ENCODE measurements around the gene LRGUK.

The LRGUK gene

GRCh38 chr7:134129856-134130523 lies 2.9 kb downstream of the LRGUK start:
- no peak for DNase-seq

- no peak for DNase-seq
Measured at GRCh38 chr7:134134004-134134403, 6.9 kb downstream of the LRGUK start.

GRCh38 chr7:134140889-134141867 lies 14.0 kb downstream of the LRGUK start:
- DNase-seq: peak; percentile 34 to 71 (median 70)

- no peak for DNase-seq
Measured at GRCh38 chr7:134141868-134142264, 14.7 kb downstream of the LRGUK start.

- no peak for DNase-seq
Measured at GRCh38 chr7:134153493-134154136, 26.5 kb downstream of the LRGUK start.

GRCh38 chr7:134154581-134155130 lies 27.5 kb downstream of the LRGUK start:
- no peak for DNase-seq

- no peak for DNase-seq
Measured at GRCh38 chr7:134155206-134155605, 28.1 kb downstream of the LRGUK start.

GRCh38 chr7:134155871-134156270 lies 28.7 kb downstream of the LRGUK start:
- DNase-seq: peak; percentile 16 to 81 (median 56)

- DNase-seq: no peak
Measured at GRCh38 chr7:134165252-134165651, 38.1 kb downstream of the LRGUK start.

- no peak for DNase-seq
Measured at GRCh38 chr7:134167250-134167649, 40.1 kb downstream of the LRGUK start.

GRCh38 chr7:134167841-134168240 lies 40.7 kb downstream of the LRGUK start:
- DNase-seq: no peak

- DNase-seq: no peak
Measured at GRCh38 chr7:134174795-134175261, 47.7 kb downstream of the LRGUK start.

- DNase-seq: peak in 1 of 3 experiments; percentile 29
Measured at GRCh38 chr7:134175334-134176036, 48.3 kb downstream of the LRGUK start.

GRCh38 chr7:134176037-134176350 lies 48.9 kb downstream of the LRGUK start:
- DNase-seq: peak in 1 of 3 experiments; percentile 35

GRCh38 chr7:134179036-134180011 lies 52.2 kb downstream of the LRGUK start:
- no peak for DNase-seq

- DNase-seq: no peak
Measured at GRCh38 chr7:134180376-134180775, 53.2 kb downstream of the LRGUK start.

GRCh38 chr7:134182078-134182477 lies 54.9 kb downstream of the LRGUK start:
- no peak for DNase-seq

GRCh38 chr7:134184767-134185166 lies 57.6 kb downstream of the LRGUK start:
- DNase-seq: no peak

GRCh38 chr7:134186027-134186426 lies 58.9 kb downstream of the LRGUK start:
- DNase-seq: no peak

GRCh38 chr7:134186801-134187200 lies 59.7 kb downstream of the LRGUK start:
- DNase-seq: no peak

GRCh38 chr7:134187893-134188292 lies 60.8 kb downstream of the LRGUK start:
- DNase-seq: no peak
